ENCODE data around the gene ACAD8. TPM values are rescaled to one million over a fixed set of nuclear protein-coding genes. Genes with fewer than 3 reads are reported as not detected.
A peak's percentile ranks its signal among the peaks of the same experiment; 100 is the strongest.

Gene ACAD8
- total and polyA plus RNA-seq, 8 donors: 15.9 to 38.5 (median 18.2) TPM

DNA sequence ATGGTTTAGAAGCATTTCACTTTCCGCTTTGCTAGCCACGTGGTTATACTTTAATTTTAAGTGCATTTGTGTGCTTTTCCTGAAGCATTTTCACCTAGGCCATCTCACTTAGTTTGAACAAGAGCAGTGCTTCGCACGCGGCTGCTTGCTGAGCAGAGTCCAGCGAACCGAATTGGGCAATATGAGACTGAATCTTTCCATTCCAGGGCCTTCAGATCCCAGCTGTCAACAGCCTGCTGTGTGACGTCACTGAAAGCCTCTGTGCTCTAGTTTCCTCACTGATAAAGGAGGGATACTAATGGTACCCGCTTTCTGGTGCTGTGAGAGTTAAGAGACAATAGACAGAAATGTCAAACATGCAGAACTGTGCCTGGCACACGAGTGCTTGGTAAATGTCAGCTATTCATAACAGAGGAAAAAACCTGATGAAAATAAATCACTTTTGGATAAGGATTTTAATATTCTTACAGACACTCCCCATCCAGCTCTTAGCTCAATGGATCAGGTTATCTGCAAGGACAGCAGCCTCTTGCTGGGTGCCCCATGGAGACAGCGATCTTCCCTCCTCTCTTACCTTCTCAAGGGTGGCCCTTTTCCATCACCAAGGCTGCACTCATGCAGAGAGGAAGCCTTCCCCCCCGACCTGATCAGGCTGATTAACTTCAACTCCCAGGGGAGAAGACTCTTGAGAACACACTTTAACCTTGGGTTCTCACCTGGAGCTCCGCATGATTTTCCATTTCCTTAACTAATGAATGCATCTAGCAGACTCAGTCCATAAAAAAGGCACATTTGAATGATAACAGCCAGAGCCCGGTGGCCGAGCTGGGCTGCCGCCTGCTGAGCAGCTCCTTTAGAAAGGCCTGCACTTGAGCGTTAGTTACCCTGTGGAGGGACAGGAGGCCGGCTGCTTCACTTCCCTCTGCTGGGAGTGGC lies 19.3 kb downstream of the ACAD8 start:
- FAIRE-seq (no peak), DNase-seq (no peak), ATAC-seq (peak in 1 of 4 donors; percentile 22)
- no peaks in the 10 kb centered on the region for H3K36me3 ChIP-seq
- no peaks in the 10 kb centered on the region for H3K9me3 ChIP-seq
- TF ChIP-seq, protein P1, sequence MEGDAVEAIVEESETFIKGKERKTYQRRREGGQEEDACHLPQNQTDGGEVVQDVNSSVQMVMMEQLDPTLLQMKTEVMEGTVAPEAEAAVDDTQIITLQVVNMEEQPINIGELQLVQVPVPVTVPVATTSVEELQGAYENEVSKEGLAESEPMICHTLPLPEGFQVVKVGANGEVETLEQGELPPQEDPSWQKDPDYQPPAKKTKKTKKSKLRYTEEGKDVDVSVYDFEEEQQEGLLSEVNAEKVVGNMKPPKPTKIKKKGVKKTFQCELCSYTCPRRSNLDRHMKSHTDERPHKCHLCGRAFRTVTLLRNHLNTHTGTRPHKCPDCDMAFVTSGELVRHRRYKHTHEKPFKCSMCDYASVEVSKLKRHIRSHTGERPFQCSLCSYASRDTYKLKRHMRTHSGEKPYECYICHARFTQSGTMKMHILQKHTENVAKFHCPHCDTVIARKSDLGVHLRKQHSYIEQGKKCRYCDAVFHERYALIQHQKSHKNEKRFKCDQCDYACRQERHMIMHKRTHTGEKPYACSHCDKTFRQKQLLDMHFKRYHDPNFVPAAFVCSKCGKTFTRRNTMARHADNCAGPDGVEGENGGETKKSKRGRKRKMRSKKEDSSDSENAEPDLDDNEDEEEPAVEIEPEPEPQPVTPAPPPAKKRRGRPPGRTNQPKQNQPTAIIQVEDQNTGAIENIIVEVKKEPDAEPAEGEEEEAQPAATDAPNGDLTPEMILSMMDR (IDR thresholded peaks at IDR 0.05): no peak
- H3K27me3 ChIP-seq: peaks cover 0 to 42% (median 24%) of the 10 kb centered on the region in 4 donors
- 27 to 34% methylated on average over 18 of the region's 18 CpGs for whole genome bisulfite sequencing, 2 donors
- no peak overlapping the region for H3K27ac ChIP-seq
- no peak overlapping the region for H3K4me3 ChIP-seq
- intact Hi-C loops (cut with DNase I): no loop called here
- peaks cover 0 to 8% (median 0%) of the 10 kb centered on the region in 3 donors for H3K4me1 ChIP-seq

DNA sequence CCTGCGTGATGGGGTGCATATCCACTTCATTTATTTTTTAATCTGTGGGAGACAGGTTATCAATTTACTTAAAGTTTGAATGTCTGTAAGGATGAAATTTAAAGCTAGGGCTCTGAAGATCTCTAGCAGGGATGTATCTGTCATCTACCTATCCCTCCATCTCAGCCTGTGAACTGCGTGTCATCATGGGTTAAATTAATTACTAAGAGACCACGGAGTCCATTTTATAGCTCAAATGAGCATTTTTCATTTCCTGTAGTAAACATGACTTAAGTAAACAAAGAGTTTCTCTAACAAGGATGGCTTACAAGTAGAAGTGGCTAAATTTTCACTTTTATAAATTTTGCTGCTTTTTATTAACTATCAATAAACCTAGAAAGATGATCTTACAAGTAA lies 19.9 kb downstream of the ACAD8 start:
- 29 to 33% methylated on average over 3 of the region's 3 CpGs for WGBS, 2 donors

DNA sequence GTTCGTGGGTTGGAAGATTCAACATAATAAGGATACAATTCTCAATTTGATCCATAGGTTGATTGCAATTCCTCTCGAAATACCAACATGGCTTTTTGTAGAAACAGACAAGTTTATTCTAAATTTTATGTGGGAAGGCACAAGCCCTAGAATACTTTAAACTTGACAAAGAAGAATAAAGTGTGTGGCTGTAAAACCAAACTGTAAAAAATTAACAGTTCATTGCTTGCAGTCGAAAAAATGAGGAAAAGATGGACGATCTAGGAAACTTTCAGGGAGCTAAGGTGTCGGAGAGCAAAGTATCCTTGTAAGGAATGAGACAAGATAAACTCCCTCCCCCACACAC lies 21.8 kb downstream of the ACAD8 start:
- WGBS, 2 donors: 29 to 31% methylated on average over 5 of the region's 5 CpGs

More for the DNA sequence above, 19.9 kb downstream of the ACAD8 start:
- Histone ChIP-seq H3K9me3 (no peaks in the 10 kb centered on the region), H3K4me3 (no peak overlapping the region), H3K4me1 (peaks cover 0 to 8% (median 0%) of the 10 kb centered on the region in 3 donors), H3K36me3 (no peaks in the 10 kb centered on the region), H3K27ac (no peak overlapping the region), H3K27me3 (peaks cover 0 to 45% (median 24%) of the 10 kb centered on the region in 4 donors)
- TF ChIP-seq, protein P1 (IDR thresholded peaks at IDR 0.05): no peak
- DNase-seq (no peak), FAIRE-seq (no peak), ATAC-seq (no peak)
- intact Hi-C loops (cut with DNase I): no loop called here

DNA sequence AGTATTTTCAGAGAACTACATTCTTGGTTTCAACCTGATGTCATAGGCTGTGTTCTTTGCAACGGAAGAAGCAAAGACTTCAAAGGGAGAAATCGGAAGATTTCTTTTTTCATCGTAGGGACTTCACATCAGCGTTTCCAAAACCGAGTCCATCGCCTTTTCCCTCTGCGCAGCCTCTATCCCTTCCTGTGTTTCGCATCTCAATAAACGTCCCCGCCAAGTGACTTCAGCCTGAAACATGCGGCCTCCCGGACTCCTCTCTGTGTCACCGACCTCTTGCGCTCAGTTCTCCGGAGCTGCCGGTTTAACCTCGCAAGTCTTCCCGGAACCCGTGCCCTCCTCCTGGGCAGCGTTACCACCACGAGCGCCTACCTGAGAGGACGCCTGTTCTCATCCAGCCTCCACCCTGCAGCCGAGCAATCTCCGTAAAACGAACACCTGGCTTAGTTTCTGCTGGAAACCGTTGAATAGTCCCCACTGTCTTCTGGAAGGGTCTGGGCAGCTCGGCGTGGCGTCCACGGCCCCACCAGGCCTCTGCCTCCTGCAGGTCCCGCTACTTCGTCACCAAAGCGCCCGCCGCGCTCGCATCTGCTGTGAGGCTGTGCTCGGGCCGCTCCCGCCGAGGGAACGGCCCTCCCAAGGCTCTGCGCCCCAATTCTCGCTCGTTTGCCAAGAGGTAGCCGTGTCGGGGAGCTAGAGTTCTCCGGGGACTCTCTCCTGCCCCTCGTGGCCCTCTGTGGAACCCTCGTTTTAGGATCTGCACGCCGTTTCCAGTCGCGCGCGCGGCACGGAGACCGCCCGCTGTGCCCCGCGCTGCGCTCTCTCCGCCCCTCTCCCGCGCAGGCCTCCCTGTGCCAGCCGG lies 22.4 kb downstream of the ACAD8 start, which contains the start of gene GLB1L3:
GLB1L3 (plus strand) TSS at position 846 of the 862 bp plus-strand sequence. CDS start 362 bp downstream, outside the sequence.
- ATAC-seq (peak; percentile 53 to 81 (median 75)), FAIRE-seq (no peak)

More for the DNA sequence above, 21.8 kb downstream of the ACAD8 start:
- Histone ChIP-seq H3K36me3 (no peaks in the 10 kb centered on the region), H3K27me3 (peaks cover 0 to 45% (median 24%) of the 10 kb centered on the region in 4 donors), H3K4me1 (peaks cover 0 to 8% (median 0%) of the 10 kb centered on the region in 3 donors), H3K27ac (no peak overlapping the region), H3K4me3 (no peak overlapping the region), H3K9me3 (no peaks in the 10 kb centered on the region)
- intact Hi-C loops (cut with DNase I): no loop called here
- no peak for FAIRE-seq
- DNase-seq: no peak
- TF ChIP-seq, protein P1 (IDR thresholded peaks at IDR 0.05): no peak
- ATAC-seq: no peak

More for the DNA sequence above, 22.4 kb downstream of the ACAD8 start, which contains the start of gene GLB1L3:
- 3 to 4% methylated on average over 66 to 68 of the region's 68 CpGs for WGBS, 2 donors
- H3K27ac ChIP-seq: no peak within 1 kb of the TSS
- peak in 1 of 6 donors; percentile 68 for DNase-seq
- peaks cover 0 to 45% (median 24%) of the 10 kb centered on the region in 4 donors for H3K27me3 ChIP-seq
- no peaks in the 10 kb centered on the region for H3K36me3 ChIP-seq
- TF ChIP-seq, protein P1 (IDR thresholded peaks at IDR 0.05): peak in 1 of 4 donors; percentile 25
- intact Hi-C loops (cut with DNase I): no loop called here
- peak within 1 kb of the TSS in 2 of 4 donors; percentile 13 to 45 for H3K4me3 ChIP-seq
- no peaks in the 10 kb centered on the region for H3K9me3 ChIP-seq
- peaks cover 0 to 8% (median 0%) of the 10 kb centered on the region in 3 donors for H3K4me1 ChIP-seq
